Lower lobe of right lung (tissue), 2 donors: Measurements from ENCODE around the gene SLFN11. TPM values are rescaled to one million over a fixed set of nuclear protein-coding genes. Genes with fewer than 3 reads are reported as not detected.
"Not testable (repeated sequence)": the region's sequence is repeated elsewhere in the genome, so short reads cannot be mapped to it uniquely, and the experiment has no call there.

Source experiments
- ATAC-seq, 2 donors: fragments of 200-7000 bp; cut with Tn5 transposase; one replicate each; pipeline ENCODE4 v1.9.1; 2020 to 2022; ENCODE audit warnings: mild to moderate bottlenecking in 2 of 2, moderate library complexity in 2 of 2
- DNase-seq: peaks from one replicate; pipeline ENCODE4 v3.0.0-alpha.2; 2020
- H3K27ac ChIP-seq: fragments of 200-600 bp; one replicate; pipeline ENCODE4 v1.8.0; 2022
- H3K27me3 ChIP-seq: fragments of 200-600 bp; one replicate; pipeline ENCODE4 v1.8.0; 2022; ENCODE audit warnings: low read depth
- H3K36me3 ChIP-seq: fragments of 200-600 bp; one replicate; pipeline ENCODE4 v1.8.0; 2022; ENCODE audit warnings: mild to moderate bottlenecking
- H3K4me1 ChIP-seq: fragments of 200-600 bp; one replicate; pipeline ENCODE4 v1.8.0; 2022
- H3K4me3 ChIP-seq: fragments of 200-600 bp; one replicate; pipeline ENCODE4 v1.8.0; 2022; ENCODE audit warnings: mild to moderate bottlenecking
- H3K9me3 ChIP-seq: fragments of 200-600 bp; one replicate; pipeline ENCODE4 v1.8.0; 2022
- intact Hi-C: fragments of 100-400 bp; cut with DNase I; formaldehyde crosslinking; loops from one replicate; pipeline ENCODE4 v1.11.0; 2022
- total RNA-seq: library from RNA; stranded (reverse); fragmentation: NEBNext Ultra II Directional; extraction: Animal tissue kit (Norgen Biotek cat#: 25700); gene quantifications from one replicate; pipeline ENCODE4 v1.2.1, GENCODE V29; 2021
- TF ChIP-seq, protein P1 (sequence below): fragments of 200-600 bp; IDR thresholded peaks from one replicate; pipeline ENCODE4 v1.8.0; 2022; ENCODE audit warnings: antibody characterized with exemption, mild to moderate bottlenecking
- donor health status: DM: no; HTN: yes; CAD: no; lungs with severe emphysema.

The SLFN11 gene
- total RNA-seq, 1 donor from 2014 or later, result 118 TPM

DNA sequence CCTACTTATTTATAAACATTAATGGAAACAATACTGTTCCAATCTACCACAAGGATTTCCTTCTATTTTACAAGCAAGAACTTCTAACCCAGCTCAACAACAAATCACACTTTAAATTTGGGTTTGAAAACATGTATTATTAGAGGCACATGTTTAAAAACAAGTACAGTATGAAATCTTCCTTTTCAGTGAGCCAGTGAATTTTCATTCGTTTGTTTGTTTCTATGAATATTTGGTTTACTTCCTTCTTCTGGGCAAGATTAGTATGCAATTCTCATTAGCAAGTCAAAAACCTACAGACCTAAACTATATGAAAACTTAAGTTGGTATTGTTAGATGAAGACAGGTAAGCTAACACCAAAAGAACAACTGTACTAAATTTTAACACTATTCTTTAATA is 33.1 kb upstream of the SLFN11 start:
- Histone ChIP-seq H3K4me3 (no peak overlapping the region), H3K36me3 (peaks cover 25% of the 10 kb centered on the region), H3K27me3 (no peaks in the 10 kb centered on the region), H3K9me3 (no peaks in the 10 kb centered on the region), H3K27ac (no peak overlapping the region), H3K4me1 (no peaks in the 10 kb centered on the region)
- ATAC-seq (no peak), DNase-seq (no peak)
- TF ChIP-seq, protein P1, sequence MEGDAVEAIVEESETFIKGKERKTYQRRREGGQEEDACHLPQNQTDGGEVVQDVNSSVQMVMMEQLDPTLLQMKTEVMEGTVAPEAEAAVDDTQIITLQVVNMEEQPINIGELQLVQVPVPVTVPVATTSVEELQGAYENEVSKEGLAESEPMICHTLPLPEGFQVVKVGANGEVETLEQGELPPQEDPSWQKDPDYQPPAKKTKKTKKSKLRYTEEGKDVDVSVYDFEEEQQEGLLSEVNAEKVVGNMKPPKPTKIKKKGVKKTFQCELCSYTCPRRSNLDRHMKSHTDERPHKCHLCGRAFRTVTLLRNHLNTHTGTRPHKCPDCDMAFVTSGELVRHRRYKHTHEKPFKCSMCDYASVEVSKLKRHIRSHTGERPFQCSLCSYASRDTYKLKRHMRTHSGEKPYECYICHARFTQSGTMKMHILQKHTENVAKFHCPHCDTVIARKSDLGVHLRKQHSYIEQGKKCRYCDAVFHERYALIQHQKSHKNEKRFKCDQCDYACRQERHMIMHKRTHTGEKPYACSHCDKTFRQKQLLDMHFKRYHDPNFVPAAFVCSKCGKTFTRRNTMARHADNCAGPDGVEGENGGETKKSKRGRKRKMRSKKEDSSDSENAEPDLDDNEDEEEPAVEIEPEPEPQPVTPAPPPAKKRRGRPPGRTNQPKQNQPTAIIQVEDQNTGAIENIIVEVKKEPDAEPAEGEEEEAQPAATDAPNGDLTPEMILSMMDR, result no peak
- intact Hi-C loops, result no loop called here

DNA sequence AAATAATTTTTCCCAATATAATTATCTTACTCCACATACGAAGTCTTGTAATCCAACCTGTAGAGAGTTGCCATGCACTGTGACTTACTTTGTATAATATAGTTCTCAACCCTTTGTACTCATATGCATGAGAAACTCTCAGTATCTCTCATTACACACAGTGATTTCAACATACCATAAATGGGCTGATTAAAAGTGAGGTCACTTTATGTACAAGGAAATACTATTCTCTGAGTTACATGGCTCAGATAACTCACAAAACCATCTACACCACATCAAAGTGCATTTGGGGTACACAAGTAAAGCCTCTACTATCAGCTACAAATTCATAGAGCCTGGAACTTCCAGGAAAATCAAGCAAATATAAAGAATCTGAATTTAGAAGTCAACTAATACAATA is 30.9 kb upstream of the SLFN11 start:
- H3K27ac ChIP-seq, result no peak overlapping the region
- H3K9me3 ChIP-seq, result no peaks in the 10 kb centered on the region
- no peaks in the 10 kb centered on the region for H3K4me1 ChIP-seq
- no peaks in the 10 kb centered on the region for H3K27me3 ChIP-seq
- DNase-seq, result no peak
- no peak for ATAC-seq
- peaks cover 3% of the 10 kb centered on the region for H3K36me3 ChIP-seq
- TF ChIP-seq, protein P1, result no peak
- intact Hi-C loops, result no loop called here
- no peak overlapping the region for H3K4me3 ChIP-seq

DNA sequence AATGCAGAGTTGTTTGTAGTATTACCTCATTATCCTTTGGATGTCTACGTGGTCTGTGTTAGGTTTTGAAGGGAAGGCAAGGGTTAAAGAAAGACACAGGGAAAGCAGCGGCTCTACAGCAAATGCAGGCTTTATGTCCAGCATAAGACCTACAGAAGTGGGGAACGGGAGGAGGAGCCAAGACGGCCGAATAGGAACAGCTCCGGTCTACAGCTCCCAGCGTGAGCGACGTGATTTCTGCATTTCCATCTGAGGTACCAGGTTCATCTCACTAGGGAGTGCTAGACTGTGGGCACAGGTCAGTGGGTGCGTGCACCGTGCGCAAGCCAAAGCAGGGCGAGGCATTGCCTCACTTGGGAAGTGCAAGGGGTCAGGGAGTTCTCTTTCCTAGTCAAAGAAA is 20.4 kb upstream of the SLFN11 start:
- H3K36me3 ChIP-seq, H3K4me3 ChIP-seq, H3K9me3 ChIP-seq, H3K27ac ChIP-seq, H3K27me3 ChIP-seq, H3K4me1 ChIP-seq, intact Hi-C loops, DNase-seq, ATAC-seq: not testable (repeated sequence)

DNA sequence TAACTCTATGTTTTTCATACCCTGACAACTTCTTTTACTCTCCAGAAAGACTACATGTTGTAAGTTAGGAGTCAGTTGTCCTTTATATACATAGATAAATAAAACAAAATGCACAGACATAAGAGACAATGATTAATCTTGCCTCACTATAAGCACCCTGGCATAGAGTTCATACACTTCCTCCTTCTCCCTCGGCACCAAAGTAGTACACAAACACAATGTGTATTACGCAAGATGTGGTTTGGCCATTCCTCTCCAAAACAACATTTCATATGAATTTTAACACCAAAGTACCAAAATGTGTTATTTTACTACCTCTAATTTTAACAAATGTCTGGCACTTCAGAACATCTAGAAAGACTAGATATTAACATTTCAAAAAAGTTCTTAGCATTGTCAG is 17.2 kb upstream of the SLFN11 start:
- intact Hi-C loops, result no loop called here
- Histone ChIP-seq H3K27me3 (no peaks in the 10 kb centered on the region), H3K36me3 (no peaks in the 10 kb centered on the region), H3K4me3 (no peak overlapping the region), H3K27ac (no peak overlapping the region), H3K4me1 (no peaks in the 10 kb centered on the region), H3K9me3 (no peaks in the 10 kb centered on the region)
- TF ChIP-seq, protein P1, result no peak
- DNase-seq, result no peak
- peak in 1 of 2 donors; percentile 62 for ATAC-seq

DNA sequence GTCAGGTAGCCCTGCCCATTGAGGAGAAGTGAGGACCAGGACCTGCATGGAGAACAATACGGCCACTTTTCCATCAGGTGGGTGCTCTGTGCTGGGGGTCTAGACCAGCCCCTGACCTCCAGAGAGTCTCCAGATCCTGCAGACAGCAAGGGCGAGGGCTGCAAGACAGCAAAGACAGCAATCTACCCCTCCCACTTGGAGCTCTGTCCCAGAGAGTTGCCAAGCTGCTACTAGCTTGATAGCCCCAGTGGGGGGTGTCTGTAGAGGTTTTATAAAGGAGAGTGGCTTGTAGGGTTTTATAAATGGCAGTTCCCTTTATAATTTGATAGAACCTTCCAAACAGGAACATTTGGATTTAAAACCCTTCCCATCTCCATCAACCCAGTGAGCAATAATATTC is 16.7 kb upstream of the SLFN11 start:
- intact Hi-C loops, result no loop called here
- no peaks in the 10 kb centered on the region for H3K9me3 ChIP-seq
- H3K36me3 ChIP-seq, result no peaks in the 10 kb centered on the region
- TF ChIP-seq, protein P1, result no peak
- no peaks in the 10 kb centered on the region for H3K4me1 ChIP-seq
- no peak overlapping the region for H3K27ac ChIP-seq
- ATAC-seq (no peak), DNase-seq (no peak)
- no peak overlapping the region for H3K4me3 ChIP-seq
- no peaks in the 10 kb centered on the region for H3K27me3 ChIP-seq

DNA sequence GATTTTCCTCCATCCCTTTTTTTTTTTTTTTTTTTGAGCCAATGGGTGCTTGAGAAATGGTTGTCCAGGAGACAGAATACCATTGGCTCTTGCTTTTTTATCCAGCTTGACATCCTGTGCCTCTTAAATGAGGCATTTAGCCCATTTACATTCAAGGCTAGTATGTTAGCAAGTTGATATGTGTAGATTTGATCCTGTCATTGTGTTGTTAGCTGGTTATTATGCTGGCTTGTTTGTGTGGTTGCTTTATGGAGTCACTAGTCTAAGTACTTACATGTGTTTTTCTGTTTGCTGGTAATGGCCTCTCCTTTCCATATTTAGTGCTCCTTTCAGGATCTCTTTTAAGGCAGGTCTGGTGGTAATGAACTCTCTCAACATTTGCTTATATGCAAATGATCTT is 14.1 kb upstream of the SLFN11 start:
- TF ChIP-seq, protein P1, result no peak
- Histone ChIP-seq H3K36me3 (no peaks in the 10 kb centered on the region), H3K9me3 (no peaks in the 10 kb centered on the region), H3K27me3 (no peaks in the 10 kb centered on the region), H3K27ac (no peak overlapping the region), H3K4me3 (no peak overlapping the region), H3K4me1 (no peaks in the 10 kb centered on the region)
- intact Hi-C loops, result no loop called here
- DNase-seq, result no peak
- ATAC-seq, result no peak
